GM21381 (cell line): ENCODE data around the gene APEX2.
"Not testable (repeated sequence)": the region's sequence is repeated elsewhere in the genome, so short reads cannot be mapped to it uniquely, and the experiment has no call there.

Source experiments
- ATAC-seq: cut with Tn5 transposase; IDR thresholded peaks from one replicate; pipeline ENCODE4 v1.9.1; 2021; ENCODE audit warnings: mild to moderate bottlenecking, moderate library complexity; ENCODE audit not compliant: unreplicated experiment

APEX2 gene

DNA sequence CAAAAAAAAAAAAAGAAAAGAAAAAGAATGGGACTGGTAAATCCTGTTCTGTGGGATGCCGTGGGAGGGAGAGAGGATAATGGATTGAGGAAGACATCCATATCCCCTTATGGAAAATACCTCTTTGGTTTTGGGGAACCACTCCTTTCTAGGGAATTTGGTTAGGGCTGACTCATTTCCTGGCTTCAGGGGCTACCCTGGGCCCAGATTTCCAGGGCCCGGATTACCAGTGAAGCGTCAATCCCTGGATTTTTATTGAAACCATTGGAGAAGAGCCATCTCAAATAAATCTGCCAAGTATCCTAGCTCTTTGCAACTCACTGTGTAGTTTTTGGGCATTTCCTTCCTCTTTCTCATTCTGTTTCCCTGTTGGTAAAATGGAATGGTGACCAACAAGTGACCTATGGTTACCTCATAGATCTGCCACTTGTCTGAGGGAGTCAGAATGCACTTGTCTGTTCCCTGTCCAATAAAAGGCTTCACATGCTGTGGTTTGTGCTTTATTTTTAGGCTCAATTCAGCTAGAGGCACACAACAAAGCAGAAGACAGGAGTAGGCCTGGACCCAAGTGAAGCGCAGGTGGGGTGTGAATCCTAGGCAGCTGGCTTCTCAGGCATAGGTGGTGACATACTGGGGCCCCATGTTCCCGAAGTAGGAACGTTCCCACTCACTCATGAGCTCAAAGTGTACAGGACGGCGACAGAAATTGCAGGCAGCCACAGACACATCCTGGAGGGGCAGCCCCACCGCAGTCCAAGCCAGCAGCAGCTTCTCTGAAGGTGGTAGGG, 8.6 kb downstream of the APEX2 start:
- ATAC-seq: no peak

DNA sequence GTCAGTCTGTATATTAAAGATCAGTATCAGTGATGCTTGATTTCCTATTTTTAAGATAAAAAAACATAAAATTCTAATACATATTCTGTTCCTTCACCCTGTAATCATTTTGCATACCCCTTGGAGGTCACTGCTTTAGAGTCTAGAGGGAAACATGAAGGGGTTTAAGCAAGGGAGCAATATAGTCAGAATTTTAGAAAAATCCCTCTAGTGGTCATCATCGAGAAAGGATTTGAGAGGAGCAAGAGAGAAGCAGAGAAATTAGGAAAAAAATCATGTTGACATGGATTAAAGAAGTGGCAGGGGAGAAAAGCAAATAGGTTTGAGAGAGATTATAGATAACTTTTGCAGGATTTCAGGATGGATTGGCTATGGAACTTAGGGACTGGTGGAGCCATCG, 11.1 kb downstream of the APEX2 start:
- ATAC-seq: no peak

DNA sequence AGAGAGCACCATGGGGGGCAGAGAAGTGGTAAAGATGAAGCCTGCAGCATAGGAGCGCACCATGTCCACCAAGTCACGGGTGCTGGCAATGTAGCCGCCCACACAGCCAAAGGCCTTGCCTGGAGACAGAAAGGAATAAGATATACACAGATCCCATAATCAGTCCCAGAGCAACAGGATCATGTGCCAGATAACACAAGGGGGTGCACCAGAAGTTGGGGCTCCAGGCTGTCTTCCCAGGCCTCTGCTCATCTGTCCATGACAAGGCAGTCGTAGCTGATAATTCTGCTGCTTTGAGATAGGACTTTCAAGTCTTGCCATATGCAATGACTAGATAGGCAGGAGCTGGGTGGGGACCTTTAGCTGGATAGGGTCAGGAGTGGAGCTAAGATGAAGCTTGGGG, 14.7 kb downstream of the APEX2 start:
- no peak for ATAC-seq

DNA sequence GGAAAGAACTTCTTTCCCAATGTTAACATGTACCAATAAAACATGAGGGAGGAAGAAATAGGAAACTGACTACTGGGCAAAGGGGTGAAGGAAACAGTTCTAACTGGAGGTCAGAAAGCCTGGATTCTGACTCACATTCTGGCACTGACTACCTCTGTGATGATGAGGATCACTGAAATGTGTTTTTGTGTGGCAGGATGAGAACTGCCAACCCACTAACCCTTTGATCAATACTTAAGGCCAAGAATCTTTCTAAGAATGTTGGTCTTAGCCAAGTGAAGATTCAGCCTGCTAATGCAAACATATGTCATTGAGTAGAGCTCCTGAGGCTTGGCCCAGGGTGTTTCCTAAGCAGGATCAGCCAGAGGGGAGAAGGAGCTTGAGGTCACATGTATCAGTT, 26.0 kb downstream of the APEX2 start:
- ATAC-seq: no peak

DNA sequence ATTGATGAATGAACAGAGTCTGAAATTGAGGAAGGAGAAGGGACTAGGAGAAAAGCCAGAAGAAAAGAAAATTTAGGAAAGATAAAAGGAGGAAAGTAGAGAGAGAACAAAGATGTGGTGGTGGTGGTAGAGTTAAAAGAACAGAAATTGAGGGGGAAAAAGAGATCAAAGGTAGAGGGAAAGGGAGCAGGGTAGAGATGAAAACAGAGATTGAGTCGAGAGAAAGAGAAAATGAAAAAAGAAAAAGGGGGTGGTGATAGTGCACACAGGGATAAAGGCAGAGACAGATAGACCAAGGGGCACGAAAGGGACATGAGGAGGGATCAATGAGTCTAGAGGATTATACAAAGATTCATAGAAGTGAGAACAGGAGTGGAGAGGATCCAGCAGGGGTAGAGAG, 26.7 kb downstream of the APEX2 start:
- ATAC-seq: no peak

DNA sequence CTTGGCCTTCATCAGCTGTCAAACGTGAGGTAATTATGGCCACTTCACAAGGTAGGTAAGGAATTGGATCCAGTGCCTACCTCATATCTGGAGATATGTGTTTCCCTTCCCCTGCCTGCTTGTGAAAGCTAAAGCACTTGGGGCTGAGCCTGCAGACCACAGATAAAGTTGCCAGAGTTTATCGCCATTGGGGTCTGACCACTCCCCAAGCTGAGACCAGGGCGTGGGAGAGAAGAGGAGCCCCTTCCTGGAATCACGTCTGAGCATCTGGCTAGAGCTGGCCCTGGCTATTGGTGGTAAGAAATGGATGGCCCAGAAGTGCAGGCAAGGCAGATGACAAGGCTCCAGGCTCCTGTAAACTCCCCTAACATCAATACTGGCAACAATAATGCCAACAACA, 27.9 kb downstream of the APEX2 start:
- ATAC-seq: no peak

DNA sequence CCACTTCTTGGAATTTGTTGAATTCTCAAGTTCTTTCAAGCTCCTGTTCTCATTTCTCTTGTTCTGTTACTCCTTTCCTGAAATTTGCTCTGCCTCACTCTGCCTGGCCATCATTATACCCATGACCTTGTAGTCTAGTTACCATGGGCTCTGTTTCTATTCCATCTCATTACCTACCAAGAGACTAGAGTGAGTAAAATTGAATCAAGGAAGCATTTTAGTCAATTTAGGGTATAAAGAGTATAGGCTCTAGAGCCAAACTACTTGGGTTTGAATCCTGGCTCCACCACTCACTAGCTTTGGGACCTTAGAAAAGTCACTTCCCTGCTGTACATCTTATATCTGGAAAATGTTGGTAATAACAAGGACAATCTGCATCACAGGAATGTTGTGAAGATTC, 28.4 kb downstream of the APEX2 start:
- ATAC-seq: no peak

DNA sequence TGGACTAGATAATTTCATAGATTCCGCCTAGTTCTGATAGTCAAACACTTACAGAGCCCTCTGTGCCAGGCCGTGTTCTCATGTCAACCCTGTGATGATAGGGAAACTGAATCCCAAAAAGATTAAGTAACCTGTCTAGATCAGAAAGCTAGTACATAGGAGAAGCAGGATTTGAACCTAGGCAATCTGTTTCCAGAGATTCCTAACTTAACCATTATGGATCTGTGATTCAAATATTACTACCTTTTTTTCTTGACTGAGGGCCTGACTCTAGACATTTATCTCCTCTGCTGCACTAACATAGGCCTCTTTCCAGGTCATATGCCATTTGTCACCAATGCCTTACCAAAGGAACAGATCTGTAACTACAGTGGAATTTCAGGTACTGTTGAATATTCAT, 29.1 kb downstream of the APEX2 start:
- ATAC-seq: no peak

DNA sequence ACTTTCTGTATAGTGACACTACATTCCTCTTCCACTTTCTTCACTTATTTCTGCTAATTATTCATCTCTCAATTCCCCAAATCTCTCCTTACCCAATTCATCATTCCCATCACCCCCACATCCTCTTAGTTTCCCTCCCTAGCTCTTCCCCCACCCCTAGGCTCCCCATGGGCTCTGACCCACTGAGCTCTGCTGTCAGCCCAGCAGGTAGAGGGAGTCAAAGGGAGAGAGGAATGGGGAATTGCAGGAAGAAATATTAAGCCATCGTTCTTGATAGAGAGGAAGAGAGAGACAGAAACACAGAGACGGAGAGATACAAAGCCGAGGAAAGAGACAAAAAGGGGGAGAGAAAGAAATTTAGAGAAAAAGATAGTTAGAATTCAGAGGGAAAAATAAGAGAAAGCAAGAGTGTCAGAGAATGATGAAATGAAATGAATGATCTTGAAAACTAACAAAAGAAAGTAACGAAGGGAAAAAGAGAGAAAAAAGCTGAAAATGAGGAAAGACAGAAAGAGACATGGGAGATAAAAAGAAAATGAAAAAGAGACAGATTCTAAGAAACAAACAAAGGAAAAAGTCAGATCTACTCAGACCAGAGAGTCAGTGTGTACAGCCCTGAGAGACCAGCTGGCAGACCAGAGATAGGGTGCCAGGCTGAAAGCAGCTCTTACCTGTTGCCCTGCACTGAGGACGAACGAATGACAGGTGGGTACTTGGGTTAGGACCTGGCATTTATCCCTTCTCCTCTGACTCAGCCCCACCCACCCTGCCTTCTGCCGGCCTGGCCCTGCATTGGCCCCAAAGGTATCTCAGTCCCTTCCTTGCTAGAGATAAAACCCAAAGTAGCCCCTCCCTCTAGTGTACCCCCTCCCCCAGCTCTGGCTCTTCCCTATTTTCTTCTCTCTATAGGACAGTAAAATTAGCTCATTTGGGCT, 30.4 kb downstream of the APEX2 start, which contains the start of gene ALAS2:
ALAS2 (minus strand) TSS at position 707 of the 935 bp plus-strand sequence. CDS start 4,977 bp downstream, outside the sequence.
- ATAC-seq: no peak

DNA sequence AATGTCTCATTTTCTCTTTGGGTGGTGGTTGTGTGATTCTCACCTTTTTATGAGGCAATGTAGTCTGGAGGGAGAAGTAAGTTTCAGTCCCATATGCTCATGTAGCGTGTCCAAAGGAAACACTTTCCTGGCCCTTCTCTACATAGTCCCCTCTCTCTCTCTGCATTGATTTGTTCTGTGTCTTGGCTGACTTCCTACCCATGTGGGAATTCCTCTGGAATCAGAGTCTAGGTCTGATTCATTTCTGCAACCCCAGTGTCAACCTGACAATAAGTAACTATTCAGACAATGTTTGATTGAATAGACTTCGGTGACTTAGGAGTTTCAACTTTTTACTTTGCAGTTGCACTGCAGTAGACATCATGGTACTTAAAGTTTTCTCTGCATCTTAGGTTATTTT, 33.3 kb downstream of the APEX2 start:
- ATAC-seq: no peak

DNA sequence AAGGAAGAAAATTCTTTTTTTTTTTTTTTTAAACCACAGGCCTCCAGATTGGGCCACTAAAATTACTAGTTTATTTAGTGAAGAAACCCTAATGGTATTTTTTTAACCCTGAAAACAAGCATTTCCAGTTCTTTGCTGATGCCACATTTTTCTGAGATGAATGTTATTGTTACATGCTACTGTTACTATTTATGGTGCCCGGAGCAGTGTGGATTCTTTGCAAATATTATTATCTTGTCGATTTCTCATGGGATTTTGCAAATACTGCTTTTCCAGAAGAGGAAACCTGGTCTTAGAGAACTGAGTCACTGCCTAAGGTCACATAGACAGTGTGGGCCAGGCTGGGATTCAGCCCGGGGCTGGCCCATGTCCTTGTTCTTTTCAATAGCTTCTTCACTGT, 39.3 kb downstream of the APEX2 start:
- no peak for ATAC-seq

DNA sequence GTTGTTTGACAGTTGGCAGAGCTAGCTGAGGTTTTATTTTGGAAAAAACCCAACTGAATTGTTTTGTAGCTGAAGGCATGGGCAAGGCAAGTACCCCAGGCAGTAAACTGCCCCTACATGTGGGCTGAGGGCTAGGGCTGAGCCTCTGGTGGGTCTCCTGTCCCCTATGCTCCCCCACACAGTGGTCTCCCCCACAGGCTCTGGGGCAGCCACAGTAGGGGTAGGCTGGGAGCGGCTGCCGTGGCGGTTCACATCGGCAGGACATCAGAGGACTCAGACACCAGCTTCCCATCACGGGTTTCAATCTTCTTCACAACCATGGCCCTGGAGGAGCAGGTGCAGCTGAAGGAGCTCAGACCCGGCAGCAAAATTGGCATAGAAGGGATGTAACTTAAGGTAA, 41.4 kb downstream of the APEX2 start:
- no peak for ATAC-seq

DNA sequence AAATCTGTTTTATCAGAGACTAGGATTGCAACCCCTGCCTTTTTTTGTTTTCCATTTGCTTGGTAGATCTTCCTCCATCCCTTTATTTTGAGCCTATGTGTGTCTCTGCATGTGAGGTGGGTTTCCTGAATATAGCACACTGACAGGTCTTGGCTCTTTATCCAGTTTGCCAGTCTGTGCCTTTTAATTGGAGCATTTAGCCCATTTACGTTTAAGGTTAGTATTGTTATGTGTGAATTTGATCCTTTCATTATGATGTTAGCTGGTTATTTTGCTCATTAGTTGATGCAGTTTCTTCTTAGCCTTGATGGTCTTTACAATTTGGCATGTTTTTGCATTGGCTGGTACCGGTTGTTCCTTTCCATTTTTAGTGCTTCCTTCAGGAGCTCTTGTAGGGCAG, 50.4 kb downstream of the APEX2 start:
- ATAC-seq: not testable (repeated sequence)

DNA sequence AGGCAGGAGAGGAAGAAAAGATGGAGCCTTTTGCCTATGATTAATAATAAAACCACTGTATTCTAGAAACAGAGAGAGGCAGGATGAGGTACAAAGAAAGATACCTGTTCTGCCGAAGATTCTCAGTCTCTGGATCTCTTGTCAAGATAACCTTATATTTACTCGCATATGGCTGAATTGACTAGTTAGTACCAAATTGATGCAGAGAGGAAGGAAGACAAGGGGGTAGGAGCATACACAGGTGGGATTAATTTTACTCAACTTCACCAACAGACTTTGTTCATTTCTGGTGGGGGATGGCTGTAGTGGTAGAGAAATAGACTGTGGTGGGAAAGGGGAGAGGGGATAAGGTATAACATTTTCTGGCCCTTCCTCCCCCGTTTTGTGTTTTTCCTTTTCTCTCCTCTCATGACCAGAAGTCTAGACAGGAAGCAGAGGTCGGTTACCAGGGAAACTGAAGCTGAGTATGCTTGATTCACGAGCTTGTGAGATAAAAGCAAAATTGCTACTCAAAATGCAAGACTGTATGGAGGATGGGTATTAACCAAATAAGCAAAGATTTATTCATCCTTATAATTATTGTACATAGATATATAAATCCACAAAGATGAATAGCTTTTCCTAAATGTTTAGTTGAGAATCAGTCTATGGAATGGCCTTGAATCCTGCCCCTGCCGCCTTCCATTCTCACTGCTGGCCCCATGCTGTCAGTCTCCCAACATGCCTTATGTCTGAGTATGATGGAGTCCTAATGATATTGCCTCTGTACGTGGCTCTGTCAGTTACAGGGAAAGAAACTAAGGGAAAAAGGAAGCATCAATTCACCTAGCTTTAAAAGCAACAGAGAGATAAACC, 56.9 kb downstream of the APEX2 start:
- ATAC-seq: no peak

DNA sequence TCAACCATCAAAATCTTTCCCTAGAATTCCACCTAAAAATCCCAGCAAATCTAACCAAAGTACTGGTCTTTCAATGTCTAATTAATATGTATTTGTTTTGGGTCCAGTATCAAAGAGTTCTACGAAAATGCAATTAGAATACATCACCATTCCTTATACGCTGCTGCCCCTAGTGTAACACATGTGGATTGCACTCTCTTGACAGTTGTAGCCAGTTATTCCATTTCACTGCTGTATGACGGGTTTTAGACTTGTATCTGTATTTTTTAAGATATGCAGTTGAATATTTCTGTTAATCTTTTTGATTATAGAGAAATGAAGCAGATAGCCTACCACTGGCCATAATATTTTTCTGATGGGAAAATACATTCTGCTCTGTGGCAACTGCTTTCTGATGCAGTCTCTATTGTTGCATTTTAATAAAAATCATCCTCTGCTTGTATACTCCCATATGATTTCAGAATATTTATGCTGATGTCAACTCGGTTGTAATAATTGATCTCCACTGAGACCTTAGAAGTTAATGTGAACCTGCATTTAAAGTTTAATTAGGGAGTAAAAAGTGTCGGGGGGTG, 57.6 kb downstream of the APEX2 start:
- no peak for ATAC-seq
